Nephron progenitor cell (in vitro differentiated cells): ENCODE data around the gene PDE4B.

Experiments
- DNase-seq: peaks from one replicate; pipeline ENCODE4 v3.0.0; 2021
- H3K27ac Mint-ChIP-seq: 2 replicates; pipeline ENCODE4 v1.8.0; 2021; ENCODE audit warnings: mild to moderate bottlenecking, moderate library complexity, mixed read lengths
- H3K27me3 Mint-ChIP-seq: 2 replicates; pipeline ENCODE4 v1.8.0; 2021; ENCODE audit warnings: mild to moderate bottlenecking, low read depth, mixed read lengths; ENCODE audit not compliant: poor library complexity
- H3K36me3 Mint-ChIP-seq: 2 replicates; pipeline ENCODE4 v1.8.0; 2021; ENCODE audit warnings: low read depth, mixed read lengths
- H3K4me1 Mint-ChIP-seq: 2 replicates; pipeline ENCODE4 v1.8.0; 2021; ENCODE audit warnings: mixed read lengths
- H3K4me3 Mint-ChIP-seq: 2 replicates; pipeline ENCODE4 v1.8.0; 2021; ENCODE audit warnings: mild to moderate bottlenecking, moderate library complexity, mixed read lengths
- H3K9me3 Mint-ChIP-seq: 2 replicates; pipeline ENCODE4 v1.8.0; 2021; ENCODE audit warnings: mild to moderate bottlenecking, moderate library complexity, mixed read lengths
- TF ChIP-seq, protein P1 (sequence below): fragments of 200-600 bp; sonication (generic); IDR thresholded peaks from 2 replicates; pipeline ENCODE4 v1.5.0; 2021; ENCODE audit warnings: antibody characterized with exemption

PDE4B gene

DNA sequence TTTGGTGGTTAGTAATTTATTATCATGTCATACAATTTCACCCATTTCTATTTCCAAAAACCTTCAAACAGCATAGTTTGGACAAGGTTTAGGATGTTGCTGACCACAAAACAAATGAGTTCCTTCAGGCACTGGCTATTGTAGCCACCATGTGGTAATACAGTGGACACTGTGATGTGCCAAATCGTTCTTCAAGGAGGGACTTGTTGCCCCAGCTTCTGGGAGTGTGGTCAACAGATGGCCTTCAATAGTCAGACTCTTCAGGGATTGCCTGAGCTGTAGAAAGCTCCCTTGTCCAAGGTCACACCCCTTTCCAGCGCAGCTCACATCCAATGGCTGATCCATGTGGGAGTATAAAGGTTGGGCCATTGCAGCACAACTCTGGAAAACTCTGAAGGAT, 2.6 kb downstream of the PDE4B start:
- H3K27ac Mint-ChIP-seq: no peak overlapping the region
- no peak for DNase-seq
- H3K4me3 Mint-ChIP-seq: no peak overlapping the region
- no peaks in the 10 kb centered on the region for H3K36me3 Mint-ChIP-seq
- H3K9me3 Mint-ChIP-seq: peaks cover 3% of the 10 kb centered on the region
- TF ChIP-seq, protein P1, sequence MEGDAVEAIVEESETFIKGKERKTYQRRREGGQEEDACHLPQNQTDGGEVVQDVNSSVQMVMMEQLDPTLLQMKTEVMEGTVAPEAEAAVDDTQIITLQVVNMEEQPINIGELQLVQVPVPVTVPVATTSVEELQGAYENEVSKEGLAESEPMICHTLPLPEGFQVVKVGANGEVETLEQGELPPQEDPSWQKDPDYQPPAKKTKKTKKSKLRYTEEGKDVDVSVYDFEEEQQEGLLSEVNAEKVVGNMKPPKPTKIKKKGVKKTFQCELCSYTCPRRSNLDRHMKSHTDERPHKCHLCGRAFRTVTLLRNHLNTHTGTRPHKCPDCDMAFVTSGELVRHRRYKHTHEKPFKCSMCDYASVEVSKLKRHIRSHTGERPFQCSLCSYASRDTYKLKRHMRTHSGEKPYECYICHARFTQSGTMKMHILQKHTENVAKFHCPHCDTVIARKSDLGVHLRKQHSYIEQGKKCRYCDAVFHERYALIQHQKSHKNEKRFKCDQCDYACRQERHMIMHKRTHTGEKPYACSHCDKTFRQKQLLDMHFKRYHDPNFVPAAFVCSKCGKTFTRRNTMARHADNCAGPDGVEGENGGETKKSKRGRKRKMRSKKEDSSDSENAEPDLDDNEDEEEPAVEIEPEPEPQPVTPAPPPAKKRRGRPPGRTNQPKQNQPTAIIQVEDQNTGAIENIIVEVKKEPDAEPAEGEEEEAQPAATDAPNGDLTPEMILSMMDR: no peak
- peaks cover 81% of the 10 kb centered on the region for H3K27me3 Mint-ChIP-seq
- peaks cover 17% of the 10 kb centered on the region for H3K4me1 Mint-ChIP-seq

DNA sequence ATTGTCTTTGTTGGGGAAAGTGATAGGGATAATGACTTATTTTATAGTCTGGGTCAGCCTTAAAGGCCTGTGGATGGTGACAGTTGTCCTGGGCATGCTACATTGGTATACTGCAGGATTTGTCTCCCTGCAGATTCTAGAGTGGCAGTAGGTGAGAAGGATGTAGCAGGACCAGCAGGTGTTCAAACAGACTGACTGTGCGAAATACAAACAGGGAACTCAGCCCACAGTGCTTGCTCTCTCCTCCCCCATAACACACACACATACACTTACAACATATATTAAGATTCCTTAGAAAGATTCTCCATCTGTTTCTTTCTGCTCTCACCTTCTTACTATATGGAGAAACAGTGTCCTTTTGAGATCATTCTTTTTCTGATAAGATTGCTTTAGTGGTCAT, 6.9 kb downstream of the PDE4B start:
- Mint-ChIP-seq H3K36me3 (no peaks in the 10 kb centered on the region), H3K9me3 (no peaks in the 10 kb centered on the region), H3K4me1 (no peaks in the 10 kb centered on the region), H3K4me3 (no peak overlapping the region), H3K27ac (no peak overlapping the region), H3K27me3 (peaks cover 68% of the 10 kb centered on the region)
- TF ChIP-seq, protein P1: no peak
- DNase-seq: no peak

DNA sequence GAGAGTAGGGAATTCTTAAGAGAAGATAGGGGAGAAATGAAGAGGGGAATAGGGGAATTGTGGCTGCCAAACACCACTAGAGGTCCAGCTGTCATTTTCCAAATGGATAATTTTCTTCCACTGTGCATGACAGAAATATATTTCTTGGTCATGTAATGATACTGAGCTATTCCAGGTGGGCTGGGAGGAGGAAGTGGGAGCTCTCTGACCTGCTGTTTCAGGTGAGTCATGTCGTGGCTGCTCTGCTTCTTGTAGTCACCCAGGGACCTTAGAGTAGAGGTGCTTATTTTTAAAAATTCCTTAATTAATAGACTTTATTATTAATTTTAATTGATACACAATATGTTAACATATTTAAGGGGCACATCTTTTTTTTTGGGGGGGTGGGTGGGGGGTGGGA, 11.9 kb downstream of the PDE4B start:
- no peak overlapping the region for H3K4me3 Mint-ChIP-seq
- no peak overlapping the region for H3K27ac Mint-ChIP-seq
- DNase-seq: no peak
- no peaks in the 10 kb centered on the region for H3K4me1 Mint-ChIP-seq
- TF ChIP-seq, protein P1: no peak
- H3K9me3 Mint-ChIP-seq: no peaks in the 10 kb centered on the region
- H3K27me3 Mint-ChIP-seq: peaks cover 46% of the 10 kb centered on the region
- no peaks in the 10 kb centered on the region for H3K36me3 Mint-ChIP-seq

DNA sequence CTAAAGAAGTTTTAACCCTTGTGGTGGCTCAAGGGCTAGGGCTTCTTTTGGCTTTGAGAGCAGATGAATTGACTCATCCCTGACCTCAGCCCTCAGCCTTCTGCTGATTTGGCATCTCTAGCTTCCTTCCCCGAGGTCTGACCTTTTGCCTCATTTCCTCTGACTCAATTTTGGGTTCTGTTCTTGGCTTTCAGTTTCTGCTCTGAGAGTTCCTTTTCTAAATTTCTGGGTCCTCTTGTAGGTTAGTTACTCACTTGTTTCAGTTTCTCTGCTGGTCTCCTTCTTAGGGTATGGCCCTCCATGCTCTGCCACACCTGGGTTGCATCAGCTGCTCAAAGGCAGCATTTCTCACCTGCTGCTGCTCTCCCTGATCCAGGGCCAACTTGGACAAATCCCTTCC, 19.4 kb downstream of the PDE4B start:
- H3K9me3 Mint-ChIP-seq: no peaks in the 10 kb centered on the region
- H3K4me1 Mint-ChIP-seq: peaks cover 4% of the 10 kb centered on the region
- no peaks in the 10 kb centered on the region for H3K36me3 Mint-ChIP-seq
- H3K27ac Mint-ChIP-seq: no peak overlapping the region
- H3K27me3 Mint-ChIP-seq: peaks cover 7% of the 10 kb centered on the region
- H3K4me3 Mint-ChIP-seq: no peak overlapping the region
- no peak for DNase-seq
- TF ChIP-seq, protein P1: no peak

DNA sequence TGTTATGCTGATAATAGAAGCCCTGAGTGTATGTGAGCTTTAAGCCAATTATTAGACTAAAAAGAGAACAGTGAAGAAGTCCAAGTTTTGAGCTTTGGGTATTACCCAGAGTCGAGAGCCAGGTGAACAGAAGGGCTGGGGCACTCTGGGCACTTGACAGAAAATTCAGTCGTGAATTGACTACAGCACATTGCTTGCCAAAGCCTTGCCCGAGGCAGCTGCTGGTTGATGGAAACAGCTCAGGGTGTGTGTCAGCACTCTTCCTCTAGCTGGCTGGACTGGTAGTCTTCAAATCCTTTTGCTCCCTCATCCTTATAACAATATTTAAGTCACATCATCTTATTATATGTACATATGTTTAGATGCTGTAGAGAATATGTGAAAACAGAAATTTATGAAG, 21.3 kb downstream of the PDE4B start:
- Mint-ChIP-seq H3K27me3 (no peaks in the 10 kb centered on the region), H3K36me3 (no peaks in the 10 kb centered on the region), H3K9me3 (no peaks in the 10 kb centered on the region), H3K4me3 (no peak overlapping the region), H3K27ac (no peak overlapping the region), H3K4me1 (peaks cover 4% of the 10 kb centered on the region)
- TF ChIP-seq, protein P1: no peak
- DNase-seq: no peak

DNA sequence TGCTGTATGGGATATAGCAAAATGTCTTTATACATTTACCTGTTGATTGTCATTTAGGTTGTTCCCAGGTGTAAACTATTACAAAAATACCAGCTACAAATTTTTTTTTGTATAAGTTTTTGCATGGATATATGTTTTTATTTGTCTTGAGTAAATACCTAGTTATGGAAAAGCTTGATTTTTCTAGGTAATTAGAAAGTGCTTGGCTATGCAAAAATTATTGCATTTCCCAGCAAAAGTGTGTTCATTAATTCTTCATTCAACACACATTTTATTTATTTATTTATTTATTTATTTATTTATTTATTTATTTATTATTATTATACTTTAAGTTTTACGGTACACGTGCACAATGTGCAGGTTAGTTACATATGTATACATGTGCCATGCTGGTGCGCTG, 22.1 kb downstream of the PDE4B start:
- H3K4me1 Mint-ChIP-seq: peaks cover 4% of the 10 kb centered on the region
- H3K27me3 Mint-ChIP-seq: peaks cover 3% of the 10 kb centered on the region
- H3K4me3 Mint-ChIP-seq: no peak overlapping the region
- no peak overlapping the region for H3K27ac Mint-ChIP-seq
- H3K36me3 Mint-ChIP-seq: no peaks in the 10 kb centered on the region
- TF ChIP-seq, protein P1: no peak
- no peak for DNase-seq
- no peaks in the 10 kb centered on the region for H3K9me3 Mint-ChIP-seq
